GM10847 (cell line): ENCODE results near the gene MAP7.

ENCODE experiments used
- POLR2A ChIP-seq: IDR thresholded peaks from 2 replicates; pipeline ENCODE4 v1.6.1; 2011; ENCODE audit not compliant: insufficient read length; ENCODE audit errors: extremely low read depth

Gene MAP7

DNA sequence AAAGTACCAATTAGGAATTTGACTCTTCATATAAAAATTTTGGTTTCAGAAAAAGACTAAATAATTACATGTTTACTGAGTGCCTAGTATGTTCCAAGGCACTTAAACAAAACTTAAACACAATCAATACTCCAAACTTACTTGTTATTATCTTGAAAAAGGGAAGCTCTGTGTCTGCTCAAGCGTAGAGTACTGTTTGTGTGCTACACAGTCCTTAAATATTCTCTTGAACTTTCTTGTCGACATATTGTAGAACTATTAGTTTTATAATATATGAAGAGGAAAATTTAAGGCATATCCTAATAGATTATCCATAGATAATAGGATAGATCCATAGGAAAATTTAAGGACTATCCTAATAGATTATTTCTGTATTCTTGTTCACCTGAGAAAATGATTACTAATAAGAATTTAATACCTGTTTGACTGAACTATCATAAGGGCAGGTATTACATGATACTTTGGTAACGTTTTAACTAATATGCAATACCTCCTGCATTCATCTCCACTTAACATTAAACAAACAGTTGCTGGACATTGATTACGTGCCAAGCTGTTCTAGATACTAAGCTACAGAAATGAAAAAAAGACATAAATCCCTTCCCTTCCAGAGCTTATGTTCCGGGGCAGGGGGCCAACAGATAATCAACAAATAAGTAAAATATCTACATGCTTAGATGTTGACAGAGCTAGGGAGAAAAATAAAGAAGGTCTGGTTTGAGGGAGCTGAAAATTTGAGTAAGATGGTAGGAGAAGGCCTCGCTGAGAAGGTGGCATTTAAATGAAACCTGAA, 145.4 kb downstream of the MAP7 start:
- TF ChIP-seq POLR2A, result no peak

DNA sequence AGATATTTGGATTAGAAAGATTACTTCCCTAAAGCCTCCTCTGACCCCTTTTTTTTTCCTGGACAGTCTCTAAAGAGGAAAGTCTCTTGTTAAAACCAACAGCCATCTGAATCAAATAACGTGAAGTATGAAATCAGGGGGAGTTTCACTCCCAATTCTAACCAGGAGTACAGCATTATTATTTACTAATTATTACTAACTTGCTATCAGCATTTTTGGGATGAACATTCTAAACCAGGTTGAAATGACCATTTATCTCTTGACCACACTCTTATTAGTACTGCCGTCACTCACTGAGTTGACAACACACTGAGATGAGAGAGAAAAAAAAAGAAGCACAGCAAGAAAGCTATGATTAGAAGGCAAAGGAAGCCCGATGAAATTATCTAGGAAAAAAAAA, 146.2 kb downstream of the MAP7 start:
- TF ChIP-seq POLR2A, result no peak

DNA sequence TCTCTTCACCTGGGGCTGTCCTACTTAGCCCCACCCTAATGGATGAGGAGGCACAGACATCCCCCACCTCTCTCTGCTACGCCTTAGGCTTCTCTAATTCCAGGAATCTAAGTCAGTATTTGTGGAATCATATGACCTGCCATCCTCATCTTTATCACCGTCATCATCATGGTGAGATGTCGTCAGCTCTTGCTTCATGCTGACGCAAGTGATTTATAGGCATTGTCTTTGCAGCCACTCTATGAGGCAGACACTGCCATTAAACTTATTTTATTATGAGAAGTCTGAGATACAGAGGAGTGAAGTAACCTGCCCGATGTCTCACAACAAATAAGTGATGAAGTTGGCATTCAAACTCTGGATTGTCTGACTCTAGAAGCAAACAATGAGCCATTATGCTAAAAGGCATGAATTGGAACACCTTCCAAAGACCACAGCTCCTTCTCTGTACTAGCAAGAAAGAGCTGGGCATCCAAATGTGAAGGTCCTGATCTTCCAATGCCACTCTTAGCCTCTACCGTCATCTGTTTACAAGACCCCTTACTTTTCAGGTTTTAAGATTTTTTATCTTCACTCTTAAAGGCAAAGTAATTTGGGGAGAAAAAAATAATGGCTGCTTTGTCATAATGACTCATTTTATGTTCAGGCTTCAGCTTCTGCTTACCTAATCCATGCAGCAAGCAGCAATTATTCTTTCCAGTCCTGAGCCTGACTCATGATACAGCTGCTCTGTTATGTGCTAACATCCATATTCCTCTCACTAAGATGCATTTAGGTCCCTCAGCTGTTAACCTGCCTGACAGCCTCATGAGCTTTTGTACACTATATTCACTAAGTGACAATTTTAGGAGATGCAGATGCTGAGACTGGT, 146.9 kb downstream of the MAP7 start:
- TF ChIP-seq POLR2A, result no peak

DNA sequence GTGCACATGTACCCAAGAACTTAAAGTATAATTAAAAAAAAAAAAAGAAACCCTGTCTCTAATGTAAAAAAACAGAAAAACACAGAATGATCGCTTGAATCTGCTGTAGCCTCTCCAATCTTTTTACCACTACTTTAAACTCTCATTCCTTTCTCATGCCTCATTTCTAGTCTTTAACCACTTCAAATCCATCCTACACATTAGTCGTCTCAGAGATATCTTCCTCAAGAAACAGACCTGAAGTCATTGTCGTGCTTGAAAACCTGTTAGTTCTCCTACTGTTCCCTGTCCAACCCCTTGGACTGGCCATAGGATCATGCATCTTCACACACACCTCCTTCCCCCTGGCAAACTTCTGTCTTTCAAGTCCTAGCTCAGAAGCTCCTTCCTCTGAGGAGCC, 148.5 kb downstream of the MAP7 start:
- TF ChIP-seq POLR2A, result no peak

DNA sequence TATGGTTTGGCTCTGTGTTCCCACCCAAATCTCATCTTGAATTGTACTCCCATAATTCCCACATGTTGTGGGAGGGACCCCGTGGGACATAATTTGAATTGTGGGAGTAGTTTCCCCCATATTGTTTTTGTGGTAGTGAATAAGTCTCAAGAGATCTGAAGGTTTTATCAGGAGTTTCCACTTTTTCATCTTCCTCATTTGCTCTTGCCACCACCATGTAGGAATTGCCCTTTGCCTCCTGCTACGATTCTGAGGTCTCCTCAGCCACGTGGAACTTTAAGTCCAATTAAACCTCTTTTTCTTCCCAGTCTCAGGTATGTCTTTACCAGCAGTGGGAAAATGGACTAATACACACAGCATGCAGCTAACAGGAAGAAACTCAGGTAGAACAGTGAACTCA, 151.8 kb downstream of the MAP7 start:
- TF ChIP-seq POLR2A, result no peak

DNA sequence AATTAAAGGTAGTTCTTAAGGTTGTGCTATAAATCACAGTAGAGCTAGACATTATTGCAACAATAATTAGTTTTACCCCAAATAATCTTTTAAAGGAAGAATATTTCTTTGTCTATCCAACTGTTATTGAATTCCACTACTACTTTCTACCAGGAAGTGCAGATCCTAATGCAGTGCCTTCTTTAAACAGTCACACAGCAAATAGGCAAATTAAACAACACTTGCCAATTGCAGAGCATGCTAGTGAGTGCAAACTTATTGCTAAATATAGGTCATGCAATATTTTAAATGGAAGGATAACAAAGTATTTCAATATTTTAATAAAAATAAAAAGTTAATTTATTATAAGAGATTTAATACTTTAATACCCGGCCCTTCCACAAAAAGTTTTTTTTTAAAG, 153.3 kb downstream of the MAP7 start:
- no peak for TF ChIP-seq POLR2A

DNA sequence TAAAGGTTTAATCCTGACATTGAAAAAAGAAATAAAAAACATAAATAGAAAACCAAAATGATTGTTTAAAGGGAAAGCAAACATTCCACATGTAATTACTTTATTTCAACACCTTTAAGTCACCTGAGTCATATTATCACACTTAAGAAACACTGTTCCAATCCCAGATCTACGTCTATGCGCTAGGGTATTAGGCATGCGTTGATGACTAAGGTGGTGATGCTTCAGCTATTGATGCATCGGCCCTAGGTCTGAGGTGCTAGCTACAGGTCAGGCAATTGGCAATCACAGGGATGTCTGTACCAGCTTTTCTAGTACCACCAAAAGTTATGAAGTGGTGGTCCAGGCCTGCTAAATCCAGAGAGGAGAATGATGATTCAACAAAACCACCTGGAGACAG, 162.9 kb downstream of the MAP7 start:
- no peak for TF ChIP-seq POLR2A

DNA sequence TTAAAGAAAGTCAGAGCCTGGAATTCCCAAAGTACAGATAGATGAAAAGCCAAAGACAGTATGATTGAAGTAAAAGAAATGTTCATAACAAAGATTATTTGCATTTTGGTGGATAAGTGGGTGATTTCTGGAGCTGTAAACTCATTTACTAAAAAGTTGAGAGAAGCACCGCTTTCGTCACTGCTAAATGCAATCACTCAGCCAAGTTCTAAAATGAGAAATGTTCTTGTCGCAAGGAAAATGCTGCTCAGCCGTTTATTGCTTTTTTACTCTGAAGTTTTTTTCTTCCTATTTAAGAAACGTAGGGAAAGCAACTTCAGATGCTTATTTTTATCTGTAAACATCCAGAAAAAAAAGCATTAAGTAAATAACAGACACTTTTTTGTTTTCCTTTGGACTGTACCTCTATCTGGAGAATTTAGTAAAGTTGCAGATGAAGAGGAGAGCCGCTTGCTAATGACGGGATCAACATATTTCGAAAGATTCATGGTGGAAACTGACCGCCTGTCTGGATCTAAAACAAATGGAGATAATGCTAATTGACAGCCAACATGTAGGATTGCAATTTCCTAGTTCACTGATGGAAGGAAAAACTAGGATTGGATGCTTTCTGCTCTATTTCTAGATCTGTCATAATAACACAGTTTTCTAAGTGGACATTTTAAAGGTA, 166.8 kb downstream of the MAP7 start:
- TF ChIP-seq POLR2A, result no peak

DNA sequence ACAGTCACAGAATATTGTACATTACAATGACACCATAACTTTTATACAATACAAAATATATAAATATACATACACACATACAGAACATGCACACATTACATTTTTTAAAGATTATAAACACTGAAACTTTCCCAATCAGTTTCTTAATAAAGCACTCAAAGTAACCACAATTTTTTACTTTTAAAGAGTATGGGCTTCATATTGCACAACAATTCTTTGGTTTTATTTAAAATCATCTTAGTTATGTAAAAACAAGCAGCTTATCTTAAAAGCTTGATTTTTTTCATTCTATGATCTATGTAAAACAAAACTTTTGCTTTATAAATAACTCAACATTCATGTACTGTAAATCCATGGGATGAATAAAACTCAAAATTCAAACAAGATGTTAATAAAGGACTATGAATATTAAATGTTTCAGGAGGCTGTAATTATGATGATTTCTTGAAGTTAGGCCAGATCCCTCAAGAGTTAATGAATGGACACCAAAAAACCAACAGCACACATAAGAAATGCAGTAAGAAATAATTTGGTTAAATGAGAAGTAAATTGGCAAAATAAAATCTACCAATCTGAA, 167.5 kb downstream of the MAP7 start:
- TF ChIP-seq POLR2A, result no peak

DNA sequence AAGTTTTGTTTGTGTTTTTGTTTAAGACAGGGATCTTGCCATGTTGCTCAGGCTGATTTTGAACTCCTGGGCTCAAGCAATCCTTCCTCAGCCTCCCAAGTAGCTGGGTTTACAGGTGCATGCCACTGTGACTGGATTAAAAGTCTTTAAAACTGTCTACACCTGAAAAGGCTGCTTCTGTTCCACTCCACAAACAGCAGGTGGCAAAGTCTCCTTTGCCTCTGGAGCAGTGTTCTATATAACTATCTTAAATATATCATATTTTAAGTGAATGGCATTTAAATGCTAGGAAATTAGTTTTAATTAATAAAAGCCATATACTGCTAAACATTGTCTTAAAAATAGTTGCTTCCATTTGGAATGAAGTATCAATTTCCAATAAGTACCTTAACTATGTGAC, 171.3 kb downstream of the MAP7 start:
- TF ChIP-seq POLR2A, result no peak

DNA sequence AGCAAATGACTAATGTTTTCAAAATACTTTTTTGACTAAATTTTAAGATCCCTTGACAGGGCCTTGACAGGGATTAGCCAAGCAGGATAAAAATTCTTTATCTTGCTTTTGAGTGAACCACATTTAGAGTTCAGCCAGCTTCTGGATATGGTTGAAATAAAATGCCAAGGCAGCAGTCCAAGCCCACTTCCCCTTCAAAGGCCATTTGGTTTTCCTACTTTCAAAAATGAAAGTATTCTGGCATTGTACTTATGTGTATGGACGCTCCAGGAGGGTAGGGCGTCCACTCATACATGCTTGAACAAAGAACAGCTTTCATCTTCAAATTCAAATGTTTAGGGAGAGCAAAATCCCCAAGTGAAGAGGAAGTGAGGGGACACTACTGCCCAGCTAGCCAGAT, 178.3 kb downstream of the MAP7 start:
- TF ChIP-seq POLR2A, result no peak

DNA sequence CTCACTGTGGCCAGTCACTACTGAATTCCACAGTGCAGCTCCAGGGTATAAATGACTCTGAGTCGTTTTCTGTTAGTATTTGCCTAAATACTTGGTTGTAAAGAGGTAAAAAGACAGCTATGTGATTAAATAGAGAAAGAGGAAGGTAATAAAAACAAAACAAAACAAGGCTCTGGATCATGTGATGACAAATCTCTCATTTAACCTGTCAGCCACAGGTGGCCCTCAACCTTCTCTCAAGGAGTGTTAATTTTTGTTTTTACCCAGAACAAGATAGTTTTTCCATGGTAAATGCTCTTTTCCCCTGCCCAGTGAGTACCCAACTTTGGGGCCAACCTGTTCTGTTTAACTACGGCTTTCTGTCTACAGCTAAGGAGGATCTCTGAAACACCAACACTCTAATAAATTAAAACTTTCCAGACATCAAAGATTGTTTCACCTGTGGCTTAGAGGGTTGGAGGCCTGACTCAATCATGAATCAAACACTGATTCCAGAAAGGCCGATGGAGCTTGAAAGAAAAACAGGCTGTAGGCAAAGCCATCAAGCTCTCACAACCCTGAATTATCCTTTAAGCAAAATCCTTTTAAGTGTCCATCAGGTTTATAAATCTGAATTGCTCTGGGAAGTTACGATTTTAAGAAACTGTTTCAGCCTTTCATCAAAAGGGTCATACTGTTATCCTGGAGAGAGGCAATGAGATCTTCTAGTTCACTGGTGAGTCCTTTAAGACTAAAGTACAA, 179.1 kb downstream of the MAP7 start:
- TF ChIP-seq POLR2A, result no peak

DNA sequence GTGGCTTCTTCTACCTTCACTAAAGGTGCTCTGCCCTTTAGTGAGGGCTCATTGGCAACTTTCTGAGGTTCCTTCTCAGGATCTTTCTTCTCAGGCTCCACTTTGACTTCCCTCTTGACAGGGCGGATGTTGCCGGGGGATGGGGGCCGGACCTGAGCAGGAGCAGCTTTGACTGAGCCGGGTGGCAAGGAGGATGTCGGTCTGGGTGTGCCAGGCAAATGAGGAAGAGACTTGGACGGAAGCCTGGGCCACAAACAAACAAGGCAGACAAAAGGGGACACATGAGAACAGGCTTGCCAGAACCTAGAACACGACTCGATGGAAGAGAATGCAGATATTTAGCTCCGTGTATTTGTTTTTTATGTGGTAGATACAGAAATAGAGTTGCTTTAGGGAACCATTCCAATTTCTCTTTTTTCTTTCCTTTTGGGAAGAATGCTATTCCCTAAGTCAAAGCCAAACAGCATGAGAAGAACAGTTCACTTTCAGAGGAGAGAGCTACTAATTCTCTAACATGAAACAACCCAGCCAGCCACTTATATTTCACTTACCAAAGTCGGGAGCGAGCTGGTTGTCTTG, 184.4 kb downstream of the MAP7 start:
- TF ChIP-seq POLR2A, result no peak
